ENCODE data around the gene KCTD13. TPM values are rescaled to one million over a fixed set of nuclear protein-coding genes. Genes with fewer than 3 reads are reported as not detected.

The KCTD13 gene
- total and polyA plus RNA-seq, 2 of the 8 experiments (the other 6 are each of a cell fraction or from before 2014, with no cell fraction given), result 9.2 to 10.8 TPM

DNA sequence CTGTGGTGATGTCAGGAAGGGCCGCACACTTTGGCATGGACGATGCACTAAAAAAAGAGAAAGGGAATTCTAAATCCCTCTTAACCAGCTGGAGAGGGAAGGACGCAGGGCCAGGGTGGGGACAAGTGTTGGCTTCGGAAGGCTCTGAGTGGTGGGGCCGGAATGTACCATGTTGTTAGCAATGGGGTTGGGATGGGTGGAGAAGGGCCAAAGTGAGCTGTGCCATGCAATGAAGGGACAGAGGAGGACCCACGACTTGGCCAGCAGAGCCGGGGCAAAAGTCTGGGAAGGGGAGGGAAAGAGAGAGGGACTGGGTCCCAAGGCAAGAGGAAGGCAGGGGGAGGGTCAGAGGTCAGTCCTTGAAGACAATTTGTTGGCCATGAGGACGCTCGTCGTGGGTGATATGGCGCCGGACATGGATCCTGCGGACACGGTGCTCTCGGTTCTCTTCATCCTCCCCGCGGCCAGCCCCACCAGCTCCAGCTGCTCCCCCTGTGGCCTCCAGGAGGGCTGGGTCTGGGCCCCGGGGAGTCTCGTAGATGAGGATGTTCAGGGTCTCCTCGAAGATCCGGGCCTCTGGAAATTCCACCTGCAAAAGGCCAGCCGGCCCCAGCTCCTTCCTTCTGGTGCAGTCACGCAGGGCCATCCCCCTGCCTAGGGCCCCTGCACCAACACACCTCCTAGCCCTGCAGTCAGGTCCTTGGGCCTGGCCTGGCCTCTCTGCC lies 19.3 kb downstream of the KCTD13 start:
- TF ChIP-seq BACH1 (IDR thresholded peaks at IDR 0.05; ENCODE audit: low read length) (no peak), KDM5A (IDR thresholded peaks at IDR 0.05; ENCODE audit: low read length) (no peak)
- Histone ChIP-seq H3K4me3 (ENCODE audit: extremely low read depth in 1 of 4, insufficient read depth in 2 of 4, low read depth in 3 of 4, low read length in 4 of 4) (no peak overlapping the region), H2AFZ (ENCODE audit: low read length) (no peak overlapping the region), H3K18ac (ENCODE audit: extremely low read depth, low read length) (no peak overlapping the region), H2AK5ac (ENCODE audit: low read depth, low read length) (no peak overlapping the region), H3K56ac (replicated peaks; ENCODE audit: insufficient read length, low read depth, low read length) (no peak overlapping the region), H3K27me3 (replicated peaks in 1 of 4; ENCODE audit: control insufficient read depth in 3 of 4, extremely low read depth in 1 of 4, insufficient read depth in 3 of 4, low read length in 3 of 4) (no peaks in the 10 kb centered on the region), H3K14ac (ENCODE audit: insufficient read length) (no peak overlapping the region), H3K4me1 (replicated peaks in 1 of 4; ENCODE audit: control insufficient read depth in 3 of 4, insufficient read depth in 4 of 4, low read length in 3 of 4) (peaks cover 0 to 3% (median under 1%) of the 10 kb centered on the region in 4 experiments; a peak in 2 of 7 replicates), H3K36me3 (ENCODE audit: control insufficient read depth in 2 of 4, insufficient read depth in 4 of 4, low read length in 3 of 4) (peaks cover 0 to 4% (median 0%) of the 10 kb centered on the region in 4 experiments; a peak in 2 of 8 replicates), H4K20me1 (replicated peaks in 1 of 2; ENCODE audit: control insufficient read depth in 1 of 2, insufficient read depth in 2 of 2, low read length in 2 of 2) (no peaks in the 10 kb centered on the region), H4K91ac (replicated peaks; ENCODE audit: insufficient read length, low read length) (no peak overlapping the region), H3K9ac (replicated peaks in 1 of 4; ENCODE audit: extremely low read depth in 1 of 4, low read depth in 3 of 4, low read length in 3 of 4) (no peak overlapping the region), H3K23me2 (ENCODE audit: low read depth, low read length) (no peaks in the 10 kb centered on the region), H4K8ac (ENCODE audit: extremely low read depth, insufficient read depth, low read length) (no peak overlapping the region), H4K5ac (ENCODE audit: insufficient read length, low read depth, low read length) (no peak overlapping the region), H2BK20ac (ENCODE audit: low read length) (no peak overlapping the region), H3K79me1 (ENCODE audit: low read depth, low read length) (0 out of 2 replicates have a peak, but pooled peaks cover 2% of the 10 kb centered on the region), H3K79me2 (ENCODE audit: control insufficient read depth in 1 of 2, insufficient read depth in 2 of 2, low read length in 2 of 2) (no peaks in the 10 kb centered on the region), H3K4ac (replicated peaks; ENCODE audit: insufficient read length, low read depth, low read length) (no peak overlapping the region), H3K23ac (ENCODE audit: insufficient read length) (no peak overlapping the region), H2BK120ac (replicated peaks; ENCODE audit: low read depth, low read length) (no peak overlapping the region), H3K27ac (ENCODE audit: low read depth, low read length) (no peak overlapping the region), H2BK15ac (ENCODE audit: low read length) (no peak overlapping the region), H3K4me2 (ENCODE audit: insufficient read depth in 1 of 2, low read depth in 2 of 2, low read length in 2 of 2) (no peak overlapping the region), H2BK5ac (ENCODE audit: low read depth, low read length) (no peak overlapping the region), H2BK12ac (ENCODE audit: low read depth, low read length) (no peak overlapping the region), H3K9me3 (ENCODE audit: insufficient read depth in 2 of 2, low read depth in 1 of 2, low read length in 1 of 2) (no peaks in the 10 kb centered on the region)
- DNase-seq (ENCODE audit: low read depth in 1 of 2, low spot score in 2 of 2), result no peak
- ChIA-PET POLR2A (ENCODE audit: partially characterized antibody) (interaction anchor here (0.6 to 2.1 kb wide), 6 partner anchors 10 to 114 kb away, joined by 3 to 7 read pairs (median 4); no protein-coding TSS in a partner anchor), CTCF (ENCODE audit: partially characterized antibody) (interaction anchor here (1.3 to 2.7 kb wide), 3 partner anchors 10 to 112 kb away, joined by 4 to 9 read pairs (median 4); no protein-coding TSS in a partner anchor)
- 95% methylated on average over 23 of the region's 23 CpGs; no CpG with 5 or more reads in 1 of the 2 experiments for WGBS, 2 experiments (ENCODE audit: extremely low coverage in 1 of 2, insufficient coverage in 1 of 2, insufficient read length in 1 of 2, insufficient replicate concordance in 2 of 2, low coverage in 1 of 2, low lambda C conversion rate in 2 of 2, missing lambda C conversion rate in 1 of 2)
- no peak for FAIRE-seq

Data from H1 (cell line).